ENCODE measurements around the gene DDX60.

The DDX60 gene

GRCh38 chr4:168208957-168209614, 109.5 kb downstream of the DDX60 start:
- in situ Hi-C loops (cut with MboI; ENCODE audit: low sequenced_read_pairs): no loop called here

GRCh38 chr4:168203233-168203911, 115.2 kb downstream of the DDX60 start:
- in situ Hi-C loops (cut with MboI; ENCODE audit: low sequenced_read_pairs): no loop called here

- in situ Hi-C loops (cut with MboI; ENCODE audit: low sequenced_read_pairs): no loop called here
These were observed 117.9 kb downstream of the DDX60 start for GRCh38 chr4:168200685-168201084.

GRCh38 chr4:168199260-168199957, 119.1 kb downstream of the DDX60 start:
- in situ Hi-C loops (cut with MboI; ENCODE audit: low sequenced_read_pairs): no loop called here

- in situ Hi-C loops (cut with MboI; ENCODE audit: low sequenced_read_pairs): no loop called here
These were observed 120.6 kb downstream of the DDX60 start for GRCh38 chr4:168197926-168198325.

GRCh38 chr4:168188754-168189153, 129.8 kb downstream of the DDX60 start:
- in situ Hi-C loops (cut with MboI; ENCODE audit: low sequenced_read_pairs): no loop called here

GRCh38 chr4:168183717-168184571, 134.6 kb downstream of the DDX60 start:
- in situ Hi-C loops (cut with MboI; ENCODE audit: low sequenced_read_pairs): no loop called here

GRCh38 chr4:168177546-168178149, 140.9 kb downstream of the DDX60 start:
- in situ Hi-C loops (cut with MboI; ENCODE audit: low sequenced_read_pairs): no loop called here

- in situ Hi-C loops (cut with MboI; ENCODE audit: low sequenced_read_pairs): no loop called here
These were observed 144.2 kb downstream of the DDX60 start for GRCh38 chr4:168174308-168174707.

- in situ Hi-C loops (cut with MboI; ENCODE audit: low sequenced_read_pairs): no loop called here
These were observed 150.8 kb downstream of the DDX60 start for GRCh38 chr4:168167714-168168284.
